K562 (cell line): ENCODE data around the gene COL9A3. TPM values are rescaled to one million over a fixed set of nuclear protein-coding genes. Genes with fewer than 3 reads are reported as not detected.
A peak's percentile ranks its signal among the peaks of the same experiment; 100 is the strongest.

Experiments
- ATAC-seq: fragments of 200-7000 bp; cut with Tn5 transposase; 3 replicates; pipeline ENCODE4 v1.9.1; 2020; ENCODE audit warnings: moderate library complexity
- BruUV-seq: library from RNA; stranded (reverse); fragments of 400-500 nt; replicated peaks from 2 replicates; lab custom pipeline; 2021; lab: Mats Ljungman, UMichigan
- CTCF ChIA-PET: fragments of 300-600 bp; formaldehyde crosslinking; extraction: SDS; loops from one replicate; lab custom pipeline; 2021; ENCODE audit warnings: low intra/inter-chr PET ratio; lab: Yijun Ruan, JAX
- POLR2A ChIA-PET: fragments of 300-600, 350-650 bp; sonication (Branson Sonifier 250); formaldehyde crosslinking; extraction: SDS; loops from one replicate; lab custom pipeline; 2021; ENCODE audit warnings: antibody characterized with exemption, inconsistent platforms; lab: Yijun Ruan, JAX
- DNase-seq, 4 experiments: peaks; one replicate each; pipeline versions ENCODE4 v3.0.0 to v3.0.0-alpha.2; 2011 to 2018; ENCODE audit warnings: low spot score in 3 of 4, mixed read lengths in 3 of 4; ENCODE audit errors: extremely low read depth in 1 of 4
- FAIRE-seq: peaks from 2 replicates; lab custom pipeline; 2011; peaks lifted over from hg19 to GRCh38; lab: Jason Lieb, UNC
- H2AFZ ChIP-seq: 2 replicates; pipeline ENCODE4 v1.6.0; 2011; ENCODE audit warnings: low read depth, low read length, control low read depth, inconsistent platforms
- H3K27ac ChIP-seq: fragments of 200-600 bp; 3 replicates; pipeline ENCODE4 v1.8.0; 2011; ENCODE audit warnings: low read depth, mild to moderate bottlenecking, control low read depth, inconsistent platforms, low read length, moderate library complexity, mixed read lengths; ENCODE audit errors: extremely low read depth
- H3K27me3 ChIP-seq, 2 experiments: fragments of 300-600 bp in 1 of 2; 2 replicates in 1 of 2; 3 replicates in 1 of 2; pipeline versions ENCODE4 v1.6.0 to v1.8.0; 2011; ENCODE audit warnings: inconsistent platforms in 2 of 2, low read length in 2 of 2, mild to moderate bottlenecking in 1 of 2, mixed read lengths in 1 of 2, moderate library complexity in 1 of 2; ENCODE audit not compliant: control insufficient read depth in 2 of 2, insufficient read depth in 2 of 2
- H3K36me3 ChIP-seq: fragments of 300-600 bp; 3 replicates; pipeline ENCODE4 v1.8.0; 2011; ENCODE audit warnings: mild to moderate bottlenecking, low read length, inconsistent platforms; ENCODE audit not compliant: control insufficient read depth, insufficient read depth
- H3K4me1 ChIP-seq, 2 experiments: fragments of 200-600 bp in 1 of 2; replicated peaks in 1 of 2; 2 replicates in 1 of 2; 3 replicates in 1 of 2; pipeline versions ENCODE4 v1.5.1 to v1.8.0; 2011; ENCODE audit warnings: inconsistent platforms in 2 of 2, low read length in 2 of 2, mild to moderate bottlenecking in 1 of 2, mixed read lengths in 1 of 2, moderate library complexity in 1 of 2; ENCODE audit not compliant: control insufficient read depth in 2 of 2, insufficient read depth in 2 of 2
- H3K4me2 ChIP-seq: 2 replicates; pipeline ENCODE4 v1.6.1; 2011; ENCODE audit warnings: low read length, control low read depth, inconsistent platforms, mixed read lengths; ENCODE audit not compliant: insufficient read depth
- H3K4me3 ChIP-seq: fragments of 200-600 bp; sonication (generic), shearing (Covaris generic); 2 replicates; pipeline ENCODE4 v1.5.1; 2016; ENCODE audit warnings: control low read depth, inconsistent platforms
- H3K79me2 ChIP-seq: fragments of 200-600 bp; 3 replicates; pipeline ENCODE4 v1.8.0; 2011; ENCODE audit warnings: low read length, inconsistent platforms; ENCODE audit not compliant: control insufficient read depth, insufficient read depth
- H3K9ac ChIP-seq, 2 experiments: 2 replicates each; pipeline versions ENCODE4 v1.6.0 to v1.6.1; 2011; ENCODE audit warnings: low read depth in 2 of 2, low read length in 2 of 2, control low read depth in 1 of 2, inconsistent platforms in 1 of 2, mild to moderate bottlenecking in 1 of 2, mixed read lengths in 1 of 2; ENCODE audit not compliant: insufficient read depth in 1 of 2
- H3K9me1 ChIP-seq: one replicate; pipeline ENCODE4 v1.6.0; 2011; ENCODE audit warnings: inconsistent platforms, mild to moderate bottlenecking, low read length, moderate library complexity; ENCODE audit not compliant: control insufficient read depth, insufficient read depth
- H3K9me3 ChIP-seq: replicated peaks from 2 replicates; pipeline ENCODE4 v1.5.1; 2011; ENCODE audit warnings: low read depth, low read length, inconsistent platforms; ENCODE audit not compliant: control insufficient read depth, insufficient read depth
- H4K20me1 ChIP-seq: replicated peaks from 2 replicates; pipeline ENCODE4 v1.6.1; 2011; ENCODE audit warnings: low read length, inconsistent platforms, mixed read lengths; ENCODE audit not compliant: control insufficient read depth, insufficient read depth
- ATF1 ChIP-seq, 2 experiments: fragments of 450-650 bp in 1 of 2; IDR thresholded peaks; 2 replicates each; pipeline ENCODE4 v1.6.1; 2016; ENCODE audit warnings: missing compliant biosample characterization in 1 of 2, missing genetic modification characterization in 1 of 2
- EP400 ChIP-seq: fragments of 450-650 bp; IDR thresholded peaks from 2 replicates; pipeline ENCODE4 v1.6.1; 2017; ENCODE audit warnings: antibody characterized with exemption, mild to moderate bottlenecking, moderate library complexity
- FOXM1 ChIP-seq, 2 experiments: fragments of 450-650 bp in 1 of 2; sonication (generic) in 1 of 2; formaldehyde crosslinking in 1 of 2; IDR thresholded peaks; 2 replicates each; pipeline versions ENCODE4 v1.6.1 to v1.9.0; 2017 to 2022; ENCODE audit warnings: low read depth in 2 of 2, mild to moderate bottlenecking in 2 of 2, missing genetic modification reagents in 1 of 2, moderate library complexity in 1 of 2
- MEF2A ChIP-seq: IDR thresholded peaks from 2 replicates; pipeline ENCODE4 v1.6.1; 2011; ENCODE audit warnings: low read depth, mild to moderate bottlenecking, low read length, moderate library complexity; ENCODE audit not compliant: control insufficient read depth
- TGIF2 ChIP-seq: sonication (generic); formaldehyde crosslinking; IDR thresholded peaks from 2 replicates; pipeline ENCODE4 v1.8.1; 2022; ENCODE audit warnings: mild to moderate bottlenecking, missing genetic modification reagents, moderate library complexity
- TSC22D4 ChIP-seq: fragments of 450-650 bp; IDR thresholded peaks from 2 replicates; pipeline ENCODE4 v1.6.1; 2016; ENCODE audit warnings: missing genetic modification characterization, missing biosample characterization, control low read depth
- ZBTB11 ChIP-seq, 3 experiments: fragments of 200-800 bp in 1 of 3; fragments of 250-450 bp in 1 of 3; fragments of 450-650 bp in 1 of 3; sonication (Bioruptor Pico) in 1 of 3; sonication (Bioruptor generic) in 1 of 3; formaldehyde crosslinking in 1 of 3; IDR thresholded peaks; 2 replicates each; pipeline versions ENCODE4 v1.6.1 to v1.8.0; 2016 to 2022; ENCODE audit warnings: mild to moderate bottlenecking in 2 of 3, missing genetic modification characterization in 2 of 3, missing compliant biosample characterization in 1 of 3, moderate library complexity in 1 of 3
- ZNF507 ChIP-seq: conservative IDR thresholded peaks from 2 replicates; pipeline ENCODE4 v1.6.1; 2017; ENCODE audit warnings: missing genetic modification characterization, missing compliant biosample characterization
- WGBS: fragments of 100-300 bp; shearing (Covaris generic); methylation state at CpG from one replicate; pipeline ENCODE4 v1.1.6; 2016; ENCODE audit warnings: low coverage, mixed read lengths; ENCODE audit not compliant: insufficient coverage; ENCODE audit errors: missing lambda C conversion rate; 5-methylcytosine and 5-hydroxymethylcytosine counted together
- in situ Hi-C: fragments of 300-500 bp; cut with MboI; formaldehyde crosslinking; loops from 4 replicates; pipeline ENCODE4 v1.15.0; 2018; ENCODE audit warnings: inconsistent platforms, mixed read lengths
- intact Hi-C: fragments of 100-400 bp; cut with micrococcal nuclease; formaldehyde crosslinking; loops from 2 replicates; pipeline ENCODE4 v1.14.2; 2022
- polyA plus RNA-seq, 8 experiments: library from polyadenylated mRNA; depleted of rRNA in 4 of 8; stranded (reverse) in 5 of 8; unstranded in 3 of 8; fragments of >200 nt; fragmentation: Nextera tagmentation in 2 of 8; fragmentation: Illumina TruSeq in 1 of 8; extraction: Ambion mirVana in 2 of 8; extraction: Trizol in 1 of 8; gene quantifications; 2 replicates each; pipeline versions ENCODE4 v1.2.1 to v1.2.3, GENCODE V29; 2011 to 2014; ENCODE audit warnings: inconsistent platforms in 1 of 8, missing spikeins in 1 of 8
- total RNA-seq, 7 experiments: library from RNA; depleted of rRNA in 6 of 7; stranded (reverse); fragments of >200 nt in 6 of 7; fragmentation: Illumina TruSeq in 2 of 7; extraction: Trizol in 2 of 7; gene quantifications; 2 replicates each; pipeline versions ENCODE4 v1.2.1 to v1.2.3, GENCODE V29; 2011 to 2021; ENCODE audit warnings: low replicate concordance in 1 of 7

Gene COL9A3
- total and polyA plus RNA-seq, 9 of the 15 experiments (the other 6 are each of a cell fraction or from before 2014, with no cell fraction given): 0.14 to 3.6 (median 0.88) TPM; not detected in 1

- H3K4me3 ChIP-seq: no peak overlapping the region
- peaks cover 20 to 78% of the 10 kb centered on the region in 2 experiments for H3K4me1 ChIP-seq
- H3K9me3 ChIP-seq: no peaks in the 10 kb centered on the region
- no TSS peak for BruUV-seq
- peaks cover 21% of the 10 kb centered on the region; the same call in 1 of the 2 replicates for H4K20me1 ChIP-seq
- H3K4me2 ChIP-seq: 0 out of 2 replicates have a peak overlapping the region, but pooled peaks have one; percentile 8
- 36% methylated on average over 11 of the region's 11 CpGs for WGBS
- no peak for DNase-seq
- ATAC-seq: no peak
- H3K9me1 ChIP-seq: peaks cover 4% of the 10 kb centered on the region
- in situ Hi-C loops: no loop called here
- no peak overlapping the region for H2AFZ ChIP-seq
- ChIA-PET CTCF (no interaction called here), POLR2A (interaction anchor here (0.6 to 0.7 kb wide), 2 partner anchors 22 to 62 kb away, joined by 3 to 4 read pairs; no protein-coding TSS in a partner anchor)
- no peaks in the 10 kb centered on the region for H3K36me3 ChIP-seq
- peaks cover 5% of the 10 kb centered on the region; the same call in 2 of the 3 replicates for H3K79me2 ChIP-seq
- no peak for FAIRE-seq
- peaks cover 0 to 5% of the 10 kb centered on the region in 2 experiments; a peak in 2 of 5 replicates for H3K27me3 ChIP-seq
- intact Hi-C loops: no loop called here
- no peak overlapping the region for H3K27ac ChIP-seq
- peak overlapping the region in 1 of 2 experiments; percentile 48; a peak in 1 of 4 replicates for H3K9ac ChIP-seq
- TF ChIP-seq EP400: no peak
- TF ChIP-seq FOXM1 (IDR thresholded peaks at IDR 0.05; ENCODE audit: low read depth): no peak
- no peak for TF ChIP-seq FOXM1 (CRISPR knock-in tag; IDR thresholded peaks at IDR 0.05; ENCODE audit: low read depth)
- TF ChIP-seq TSC22D4: no peak
- no peak for TF ChIP-seq TGIF2
- no peak for TF ChIP-seq ZNF507
- no peak for TF ChIP-seq ATF1 (CRISPR knock-in tag; IDR thresholded peaks at IDR 0.05)
- TF ChIP-seq ATF1 (tag; IDR thresholded peaks at IDR 0.05): no peak
- TF ChIP-seq ZBTB11 (CRISPR knock-in tag; IDR thresholded peaks at IDR 0.05): no peak
- TF ChIP-seq MEF2A: no peak
- TF ChIP-seq, all 486 proteins: peak for 0
Observed at GRCh38 chr20:62772619-62772989, 44.2 kb upstream of the COL9A3 start.
